ENCODE results near the gene NFATC4. TPM values are rescaled to one million over a fixed set of nuclear protein-coding genes. Genes with fewer than 3 reads are reported as not detected.

The NFATC4 gene
- total RNA-seq, 1 donor from 2014 or later, result 0.21 TPM

GRCh38 chr14:24331731-24332267, 36.2 kb upstream of the NFATC4 start:
- Mint-ChIP-seq H3K4me1 (ENCODE audit: low read depth) (peaks cover 39% of the 10 kb centered on the region), H3K27me3 (ENCODE audit: low read depth) (peaks cover 27% of the 10 kb centered on the region), H3K27ac (peak overlapping the region; percentile 3), H3K4me3 (ENCODE audit: low read depth) (peak overlapping the region; percentile 66), H3K9me3 (no peaks in the 10 kb centered on the region), H3K36me3 (ENCODE audit: low read depth) (peaks cover 19% of the 10 kb centered on the region)
- DNase-seq (ENCODE audit: low spot score), result no peak
- intact Hi-C loops (cut with micrococcal nuclease), result loop anchor here (1.0 to 10.0 kb wide), 3 partner anchors 17 to 333 kb away; partner anchors contain the start of gene TINF2

- peaks cover 24% of the 10 kb centered on the region for H3K36me3 Mint-ChIP-seq (ENCODE audit: low read depth)
- DNase-seq (ENCODE audit: low spot score), result peak; percentile 82
- H3K4me3 Mint-ChIP-seq (ENCODE audit: low read depth), result peak overlapping the region; percentile 66
- peaks cover 36% of the 10 kb centered on the region for H3K4me1 Mint-ChIP-seq (ENCODE audit: low read depth)
- H3K27me3 Mint-ChIP-seq (ENCODE audit: low read depth), result peaks cover 27% of the 10 kb centered on the region
- intact Hi-C loops (cut with micrococcal nuclease), result loop anchor here (1.0 to 10.0 kb wide), 3 partner anchors 18 to 332 kb away; partner anchors contain the start of gene TINF2
- H3K27ac Mint-ChIP-seq, result peak overlapping the region; percentile 3
- no peaks in the 10 kb centered on the region for H3K9me3 Mint-ChIP-seq
These were observed 35.6 kb upstream of the NFATC4 start for GRCh38 chr14:24332268-24332993.

DNA sequence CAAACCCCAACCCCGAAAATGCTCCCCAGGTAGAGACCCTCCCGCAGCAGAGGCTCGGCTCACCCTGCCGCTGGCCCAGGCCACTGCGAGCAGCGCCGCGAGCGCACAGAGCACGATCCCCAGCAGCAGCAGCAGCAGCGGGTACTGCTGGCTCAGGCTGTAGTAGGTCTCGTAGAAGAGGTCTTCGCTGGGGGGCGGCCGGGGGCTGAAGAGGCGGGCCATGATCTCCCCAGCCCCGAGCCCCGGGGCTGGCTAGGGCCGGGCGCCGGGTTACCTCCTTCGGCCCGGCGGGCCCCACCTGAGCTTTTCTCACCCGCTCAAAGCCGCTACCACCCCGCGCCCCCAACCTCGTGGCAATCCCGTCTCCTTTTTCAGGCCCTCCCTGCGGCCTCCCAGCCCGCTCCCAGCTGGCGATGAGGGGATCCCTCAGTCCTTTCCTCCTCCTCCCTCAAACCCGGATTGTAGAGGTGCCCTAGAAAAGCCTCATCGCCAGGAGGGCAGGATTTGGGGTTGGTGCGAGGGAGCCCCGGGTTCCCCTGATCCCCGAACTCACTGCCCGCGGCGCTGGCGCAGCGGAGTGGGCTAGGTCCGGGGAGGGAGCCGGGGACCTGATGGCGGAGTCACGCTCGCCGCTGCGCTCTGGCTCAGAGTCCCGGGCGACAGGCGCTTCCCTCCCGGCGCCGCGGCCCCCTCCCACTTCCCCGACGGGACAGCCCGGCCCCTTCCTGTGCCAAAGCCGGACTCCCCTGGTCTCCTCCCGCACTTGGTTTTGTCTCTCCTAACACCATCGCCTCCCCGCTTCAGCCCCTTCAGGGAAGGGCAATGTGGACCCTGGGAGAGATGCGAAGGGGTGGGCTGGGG, 33.3 kb upstream of the NFATC4 start, which contains the start of gene ADCY4:
Gene ADCY4 (minus strand): TSS at position 641 of the 861 bp plus-strand sequence. CDS start 419 bp downstream, at position 222.
- peaks cover 27% of the 10 kb centered on the region for H3K27me3 Mint-ChIP-seq (ENCODE audit: low read depth)
- no peak for DNase-seq (ENCODE audit: low spot score)
- peaks cover 28% of the 10 kb centered on the region for H3K4me1 Mint-ChIP-seq (ENCODE audit: low read depth)
- H3K27ac Mint-ChIP-seq, result no peak within 1 kb of the TSS
- peak within 1 kb of the TSS; percentile 26 for H3K4me3 Mint-ChIP-seq (ENCODE audit: low read depth)
- intact Hi-C loops (cut with micrococcal nuclease), result loop anchor here (10.0 kb wide), 1 partner anchor 330 kb away; no protein-coding TSS in a partner anchor
- no peaks in the 10 kb centered on the region for H3K9me3 Mint-ChIP-seq
- peaks cover 26% of the 10 kb centered on the region for H3K36me3 Mint-ChIP-seq (ENCODE audit: low read depth)

DNA sequence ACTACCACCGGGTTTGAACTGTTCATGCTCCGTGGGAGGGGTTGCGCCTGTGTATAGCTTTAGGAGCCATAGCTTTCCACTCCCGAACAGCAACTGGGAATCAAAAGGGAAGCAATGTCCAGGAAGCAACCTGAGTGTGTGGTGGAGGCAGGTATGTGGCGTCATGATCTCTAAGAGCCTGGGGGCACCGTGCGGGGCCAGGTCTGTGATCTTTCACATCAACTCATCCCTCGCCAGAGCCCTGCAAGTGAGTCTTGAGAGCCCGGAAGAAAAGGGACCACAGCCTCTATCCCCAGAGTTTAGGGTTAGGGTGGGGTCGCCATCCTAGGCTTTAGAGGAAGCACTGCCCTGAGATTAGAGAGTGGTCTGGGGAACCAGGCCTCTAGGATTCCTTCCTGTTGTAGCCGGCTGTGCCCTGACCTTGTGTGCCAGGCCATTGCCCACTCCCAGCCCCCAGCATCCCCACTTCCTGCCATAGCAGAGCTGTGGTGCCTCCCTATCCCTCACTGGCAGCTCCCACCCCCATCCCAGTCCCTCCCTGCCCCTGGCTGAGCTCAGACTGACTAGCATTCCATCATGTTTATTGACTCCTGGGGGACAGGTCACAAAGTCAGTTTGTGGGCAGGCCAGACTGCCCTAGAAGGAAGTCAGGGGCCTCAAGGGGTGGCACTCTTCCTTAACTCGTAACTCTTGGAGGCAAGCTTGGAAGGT, 32.4 kb upstream of the NFATC4 start:
- no peak for DNase-seq (ENCODE audit: low spot score)
- Mint-ChIP-seq H3K36me3 (ENCODE audit: low read depth) (peaks cover 26% of the 10 kb centered on the region), H3K27ac (no peak overlapping the region), H3K9me3 (no peaks in the 10 kb centered on the region), H3K4me3 (ENCODE audit: low read depth) (no peak overlapping the region), H3K27me3 (ENCODE audit: low read depth) (peaks cover 22% of the 10 kb centered on the region), H3K4me1 (ENCODE audit: low read depth) (peaks cover 29% of the 10 kb centered on the region)
- intact Hi-C loops (cut with micrococcal nuclease), result loop anchor here (10.0 kb wide), 1 partner anchor 329 kb away; no protein-coding TSS in a partner anchor

DNA sequence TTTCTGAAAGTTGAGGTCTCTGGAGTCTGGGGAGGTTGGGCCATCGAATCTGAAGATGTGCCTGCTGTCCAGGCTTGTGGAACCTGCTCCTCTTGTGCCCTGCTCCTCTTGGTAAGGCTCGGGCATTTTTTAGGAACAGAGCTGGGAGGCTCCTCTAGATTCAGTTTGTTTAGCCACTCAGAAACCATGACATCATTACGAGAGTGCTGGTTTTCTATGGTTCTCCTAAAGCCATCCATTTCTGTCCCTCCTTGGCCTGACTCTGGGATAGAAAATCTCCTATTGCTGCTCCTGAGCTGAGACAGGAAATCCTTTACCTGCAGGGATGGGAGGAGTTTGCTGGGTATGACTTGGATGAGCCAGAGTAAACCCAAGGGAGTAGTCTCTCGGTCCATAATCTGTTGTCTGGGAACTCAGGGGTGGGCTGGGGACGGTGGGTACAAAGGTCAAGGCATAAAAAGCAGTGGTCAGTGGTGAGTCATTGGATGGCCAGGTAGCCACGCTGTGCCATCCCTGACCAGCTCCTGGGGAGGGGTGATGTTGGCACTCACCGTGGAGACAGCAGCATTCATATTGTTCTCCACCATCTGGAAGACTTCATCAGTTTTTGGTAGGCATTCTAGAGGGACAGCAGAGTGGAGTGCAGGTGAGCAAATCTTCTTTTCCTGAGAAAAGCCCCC, 30.7 kb upstream of the NFATC4 start:
- DNase-seq (ENCODE audit: low spot score), result no peak
- no peaks in the 10 kb centered on the region for H3K9me3 Mint-ChIP-seq
- intact Hi-C loops (cut with micrococcal nuclease), result loop anchor here (10.0 kb wide), 1 partner anchor 328 kb away; no protein-coding TSS in a partner anchor
- H3K27me3 Mint-ChIP-seq (ENCODE audit: low read depth), result peaks cover 20% of the 10 kb centered on the region
- H3K36me3 Mint-ChIP-seq (ENCODE audit: low read depth), result peaks cover 26% of the 10 kb centered on the region
- H3K4me3 Mint-ChIP-seq (ENCODE audit: low read depth), result no peak overlapping the region
- no peak overlapping the region for H3K27ac Mint-ChIP-seq
- H3K4me1 Mint-ChIP-seq (ENCODE audit: low read depth), result peaks cover 26% of the 10 kb centered on the region

DNA sequence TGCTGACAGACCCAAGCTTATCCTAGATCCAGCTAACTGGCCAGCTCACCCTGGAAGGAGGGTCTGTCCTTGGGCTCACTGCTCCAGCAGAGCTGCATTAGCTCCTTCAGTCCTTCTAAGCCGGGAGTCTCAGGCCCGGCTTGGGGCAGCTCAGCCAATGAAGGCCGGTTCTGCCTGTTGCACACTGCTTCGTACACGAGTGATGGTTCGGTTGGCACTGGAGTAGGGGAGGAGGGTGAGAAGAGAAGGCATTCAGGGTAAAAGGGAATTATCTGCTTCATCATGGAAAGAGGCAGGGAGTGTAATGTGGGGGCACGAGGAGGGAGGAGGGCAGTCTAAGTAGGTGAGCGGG, 30.2 kb upstream of the NFATC4 start:
- no peak for DNase-seq (ENCODE audit: low spot score)
- Mint-ChIP-seq H3K4me1 (ENCODE audit: low read depth) (peaks cover 22% of the 10 kb centered on the region), H3K27me3 (ENCODE audit: low read depth) (peaks cover 21% of the 10 kb centered on the region), H3K36me3 (ENCODE audit: low read depth) (peaks cover 26% of the 10 kb centered on the region), H3K4me3 (ENCODE audit: low read depth) (peak overlapping the region; percentile 87), H3K9me3 (no peaks in the 10 kb centered on the region), H3K27ac (no peak overlapping the region)
- intact Hi-C loops (cut with micrococcal nuclease), result loop anchor here (10.0 kb wide), 1 partner anchor 327 kb away; no protein-coding TSS in a partner anchor

DNA sequence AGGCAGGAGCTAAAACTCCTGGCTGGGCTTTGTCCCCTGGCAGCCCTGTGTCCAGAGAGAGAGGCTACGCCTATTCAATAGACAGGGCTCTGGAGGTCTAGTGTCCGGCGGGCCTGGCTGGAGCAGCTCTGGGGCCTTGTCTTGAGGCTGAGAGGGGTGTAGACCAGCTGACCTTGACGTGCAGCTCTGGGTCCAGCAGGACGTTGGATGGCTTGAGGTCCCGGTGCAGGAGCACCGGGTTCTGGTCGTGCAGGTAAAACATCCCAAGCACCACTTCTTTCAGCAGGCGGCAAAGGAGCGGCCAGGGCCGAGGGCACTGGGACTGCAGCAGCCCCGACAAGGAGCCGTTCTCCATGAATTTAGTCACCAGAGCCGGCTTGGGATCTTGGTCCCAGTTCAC, 29.1 kb upstream of the NFATC4 start:
- DNase-seq (ENCODE audit: low spot score), result no peak
- intact Hi-C loops (cut with micrococcal nuclease), result loop anchor here (10.0 kb wide), 1 partner anchor 326 kb away; no protein-coding TSS in a partner anchor
- Mint-ChIP-seq H3K36me3 (ENCODE audit: low read depth) (peaks cover 26% of the 10 kb centered on the region), H3K4me3 (ENCODE audit: low read depth) (peak overlapping the region; percentile 87), H3K27me3 (ENCODE audit: low read depth) (peaks cover 25% of the 10 kb centered on the region), H3K27ac (no peak overlapping the region), H3K9me3 (no peaks in the 10 kb centered on the region), H3K4me1 (ENCODE audit: low read depth) (peaks cover 19% of the 10 kb centered on the region)

GRCh38 chr14:24339284-24340151, 28.5 kb upstream of the NFATC4 start, which contains the start of gene RIPK3:
Gene RIPK3 (minus strand): TSS chr14:24339991. CDS start chr14:24339826, 165 bp downstream.
- peaks cover 26% of the 10 kb centered on the region for H3K36me3 Mint-ChIP-seq (ENCODE audit: low read depth)
- peak; percentile 68 for DNase-seq (ENCODE audit: low spot score)
- H3K4me3 Mint-ChIP-seq (ENCODE audit: low read depth), result peak within 1 kb of the TSS; percentile 87
- peaks cover 16% of the 10 kb centered on the region for H3K4me1 Mint-ChIP-seq (ENCODE audit: low read depth)
- intact Hi-C loops (cut with micrococcal nuclease), result loop anchor here (10.0 kb wide), 1 partner anchor 325 kb away; no protein-coding TSS in a partner anchor
- H3K27ac Mint-ChIP-seq, result peak within 1 kb of the TSS; percentile 61
- H3K9me3 Mint-ChIP-seq, result no peaks in the 10 kb centered on the region
- peaks cover 24% of the 10 kb centered on the region for H3K27me3 Mint-ChIP-seq (ENCODE audit: low read depth)

- H3K4me3 Mint-ChIP-seq (ENCODE audit: low read depth), result no peak overlapping the region
- peaks cover 18% of the 10 kb centered on the region for H3K36me3 Mint-ChIP-seq (ENCODE audit: low read depth)
- intact Hi-C loops (cut with micrococcal nuclease), result no loop called here
- H3K9me3 Mint-ChIP-seq, result no peaks in the 10 kb centered on the region
- DNase-seq (ENCODE audit: low spot score), result no peak
- H3K27me3 Mint-ChIP-seq (ENCODE audit: low read depth), result peaks cover 19% of the 10 kb centered on the region
- H3K27ac Mint-ChIP-seq, result no peak overlapping the region
- peaks cover 13% of the 10 kb centered on the region for H3K4me1 Mint-ChIP-seq (ENCODE audit: low read depth)
These were observed 27.4 kb upstream of the NFATC4 start for GRCh38 chr14:24340606-24341005.

DNA sequence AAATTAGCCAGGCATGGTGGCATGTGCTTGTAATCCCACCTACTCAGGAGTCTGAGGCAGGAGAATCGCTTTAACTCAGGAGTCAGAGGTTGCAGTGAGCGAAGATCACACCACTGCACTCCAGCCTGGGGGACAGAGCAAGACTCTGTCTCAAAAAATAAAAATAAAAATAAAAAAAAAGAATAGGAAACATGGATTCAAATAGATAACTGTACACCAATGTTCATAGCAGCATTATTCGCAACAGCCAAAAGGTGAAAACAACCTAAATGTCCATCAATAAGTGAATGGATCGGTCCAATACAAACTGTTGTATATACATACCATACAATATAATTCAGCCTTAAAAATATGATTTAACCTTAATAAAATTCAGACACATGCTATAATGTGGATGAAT, 25.1 kb upstream of the NFATC4 start:
- no peak overlapping the region for H3K27ac Mint-ChIP-seq
- H3K4me1 Mint-ChIP-seq (ENCODE audit: low read depth), result peaks cover 13% of the 10 kb centered on the region
- intact Hi-C loops (cut with micrococcal nuclease), result no loop called here
- no peaks in the 10 kb centered on the region for H3K36me3 Mint-ChIP-seq (ENCODE audit: low read depth)
- DNase-seq (ENCODE audit: low spot score), result no peak
- H3K4me3 Mint-ChIP-seq (ENCODE audit: low read depth), result no peak overlapping the region
- H3K9me3 Mint-ChIP-seq, result no peaks in the 10 kb centered on the region
- peaks cover 27% of the 10 kb centered on the region for H3K27me3 Mint-ChIP-seq (ENCODE audit: low read depth)

All from activated T-helper 2 cell treated with anti-CD3 and anti-CD28 coated beads, Interferon-gamma antibody, Interleukin-2, Interleukin-4, amounts not matched to agents 10 μg/mL and 5 μg/mL and 100 μg/mL, durations not matched to agents 14 hours and 24 hours and 36 hours (primary cell).